Inferior parietal cortex (tissue), 1 donor: ENCODE data around the gene ACTR2.
"Not testable (repeated sequence)": the region's sequence is repeated elsewhere in the genome, so short reads cannot be mapped to it uniquely, and the experiment has no call there.

Experiments
- DNase-seq: peaks from one replicate; pipeline ENCODE4 v3.0.0-alpha.2; 2016; ENCODE audit errors: extremely low spot score

Gene ACTR2

DNA sequence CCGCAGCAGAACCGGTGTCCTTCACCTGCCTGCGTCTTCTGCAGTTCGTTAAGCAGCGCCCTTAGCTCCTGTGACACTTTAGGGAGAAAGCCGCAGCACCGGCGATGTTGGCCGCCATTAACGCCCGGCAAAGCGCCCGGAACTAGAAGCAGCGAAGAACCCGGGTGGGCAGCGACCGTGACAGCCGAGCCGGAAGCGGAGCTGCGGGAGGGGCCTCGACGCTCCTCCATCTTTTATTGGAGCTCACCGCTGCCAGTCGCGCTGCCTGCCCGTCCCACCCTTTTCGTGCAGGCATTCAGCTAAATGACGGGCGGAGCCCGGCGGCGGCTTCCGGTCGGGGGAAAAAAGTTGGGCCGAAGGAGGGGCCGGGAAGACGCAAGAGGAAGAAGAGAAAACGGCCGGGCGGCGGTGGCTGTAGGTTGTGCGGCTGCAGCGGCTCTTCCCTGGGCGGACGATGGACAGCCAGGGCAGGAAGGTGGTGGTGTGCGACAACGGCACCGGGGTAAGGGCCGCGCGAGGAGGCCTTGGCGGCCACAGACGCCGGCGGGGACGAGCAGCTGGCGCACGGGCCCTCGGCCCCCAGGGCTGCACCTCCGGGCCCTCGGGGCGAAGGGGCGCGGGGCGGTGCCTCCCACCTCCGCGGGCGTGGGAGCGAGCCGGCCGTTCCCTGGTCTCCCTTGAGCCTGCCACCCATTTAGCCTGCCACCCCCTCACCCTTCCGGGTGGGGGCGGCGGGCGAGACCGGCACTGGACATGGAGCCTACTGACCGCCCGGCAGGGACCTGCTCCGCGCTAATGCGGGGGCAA lies at the start of gene ACTR2:
Gene ACTR2, plus strand, starts transcription at position 376 of the 807 bp plus-strand sequence. Its CDS starts 79 bp downstream, at position 455.
- peak; percentile 93 for DNase-seq

DNA sequence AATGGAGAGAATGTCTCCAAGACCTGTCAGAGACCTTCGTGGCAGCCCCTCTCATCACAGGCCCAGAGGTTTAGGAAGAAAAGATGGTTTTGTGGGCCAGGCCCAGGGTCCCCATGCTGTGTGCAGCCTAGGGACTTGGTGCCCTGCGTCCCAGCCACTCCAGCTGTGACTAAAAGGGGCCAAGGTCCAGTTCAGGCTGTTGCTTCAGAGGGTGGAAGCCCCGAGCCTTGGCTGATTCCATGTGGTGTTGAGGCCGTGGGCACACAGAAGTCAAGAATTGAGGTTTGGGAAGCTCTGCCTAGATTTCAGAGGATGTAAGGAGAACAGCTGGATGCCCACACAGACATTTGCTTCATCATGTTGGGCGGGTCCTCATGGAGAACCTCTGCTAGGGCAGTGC lies 45.1 kb upstream of the ACTR2 start:
- DNase-seq = no peak

GRCh38 chr2:65183406-65183805 lies 44.2 kb upstream of the ACTR2 start:
- not testable (repeated sequence) for DNase-seq

DNA sequence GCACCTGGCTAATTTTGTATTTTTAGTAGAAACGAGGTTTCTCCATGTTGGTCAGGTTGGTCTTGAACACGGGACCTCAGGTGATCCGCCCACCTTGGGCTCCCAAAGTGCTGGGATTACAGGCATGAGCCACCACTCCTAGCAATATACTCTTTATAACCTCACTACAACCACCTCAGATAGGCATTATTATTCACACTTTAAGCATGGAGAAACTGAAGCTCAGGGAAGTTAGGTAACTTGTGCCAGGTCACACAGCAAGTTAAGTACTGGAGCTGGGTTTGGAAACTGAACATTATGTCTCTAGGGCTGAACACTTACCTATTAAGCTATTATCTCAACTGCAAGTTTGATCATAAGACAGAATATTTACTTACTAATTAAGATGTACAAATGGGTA lies 42.6 kb upstream of the ACTR2 start:
- no peak for DNase-seq

DNA sequence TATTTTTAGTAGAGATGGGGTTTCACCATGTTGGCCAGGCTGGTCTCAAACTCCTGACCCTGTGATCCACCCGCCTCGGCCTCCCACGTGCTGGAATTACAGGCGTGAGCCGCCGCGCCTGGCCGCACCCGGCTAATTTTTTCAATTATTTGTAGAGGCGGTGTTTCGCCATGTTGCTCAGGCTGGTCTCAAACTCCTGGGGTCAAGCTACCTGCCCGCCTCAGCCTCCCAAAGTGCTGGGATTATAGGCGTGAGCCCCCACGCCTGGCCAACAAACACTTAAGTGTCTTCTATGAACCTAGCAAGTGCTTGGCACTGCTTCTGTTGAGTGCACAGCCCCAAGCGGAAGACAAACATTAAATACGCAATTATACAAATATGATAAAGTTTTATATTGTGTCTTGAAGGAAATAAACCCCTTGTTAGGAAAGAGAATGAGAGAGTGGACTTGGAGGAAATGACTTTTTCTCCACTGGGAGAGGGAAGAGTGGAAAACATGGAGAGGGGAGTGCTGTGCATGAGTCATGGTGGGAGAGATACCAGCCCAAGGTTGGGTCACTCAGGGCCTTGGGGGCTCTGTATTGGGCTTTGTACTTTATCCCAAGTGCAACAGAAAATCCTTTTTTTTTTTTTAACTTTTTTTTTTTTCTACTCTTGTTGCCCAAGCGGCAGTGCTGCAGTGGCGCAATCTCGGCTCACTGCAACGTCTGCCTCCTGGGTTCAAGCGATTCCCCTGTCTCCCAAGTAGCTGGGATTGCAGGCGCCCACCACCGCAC lies 41.4 kb upstream of the ACTR2 start:
- no peak for DNase-seq

DNA sequence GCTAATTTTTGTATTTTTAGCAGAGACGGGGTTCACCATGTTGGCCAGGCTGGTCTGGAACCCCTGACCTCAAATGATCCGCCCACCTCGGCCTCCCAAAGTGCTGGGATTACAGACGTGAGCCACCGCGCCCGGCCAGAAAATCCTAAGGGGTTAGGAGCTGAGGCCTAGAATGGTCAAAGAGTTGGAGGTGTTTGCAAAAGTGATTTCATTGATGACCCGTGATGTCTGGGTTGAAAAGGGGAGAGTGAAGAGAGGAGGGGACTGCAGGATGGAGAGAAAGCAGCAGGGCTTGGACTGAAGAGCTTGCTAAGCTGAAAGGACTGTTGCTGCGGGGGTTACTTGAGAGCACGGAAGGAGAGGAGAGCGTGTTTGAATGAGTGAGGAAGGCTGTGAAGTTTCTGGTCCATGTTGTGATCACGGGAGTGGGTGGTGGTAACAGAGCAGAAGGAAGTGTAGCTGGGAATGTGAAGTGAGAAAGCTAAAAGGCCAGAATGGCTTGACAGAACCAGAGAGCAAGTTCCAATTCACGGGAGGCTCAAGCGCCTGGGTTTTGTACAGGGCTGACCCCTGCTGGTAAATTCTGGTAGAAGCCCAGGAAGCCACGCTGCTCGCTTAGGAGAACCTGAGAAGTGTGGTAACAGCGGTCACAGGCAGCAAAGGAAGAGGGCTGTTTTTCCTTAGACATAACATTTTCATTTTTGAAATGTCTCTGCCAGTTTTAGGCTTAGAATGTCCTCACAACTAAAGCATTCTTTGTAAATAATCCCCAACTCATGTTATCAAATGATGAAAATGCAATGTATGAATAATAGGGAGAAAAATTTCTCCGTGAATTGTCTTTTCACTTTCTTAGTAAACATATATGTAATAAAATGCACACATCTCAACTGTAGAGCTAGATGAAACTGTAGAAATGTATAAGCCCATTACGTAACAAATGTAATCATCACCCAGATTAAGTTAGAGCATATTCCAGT lies 40.5 kb upstream of the ACTR2 start:
- DNase-seq = peak; percentile 88

DNA sequence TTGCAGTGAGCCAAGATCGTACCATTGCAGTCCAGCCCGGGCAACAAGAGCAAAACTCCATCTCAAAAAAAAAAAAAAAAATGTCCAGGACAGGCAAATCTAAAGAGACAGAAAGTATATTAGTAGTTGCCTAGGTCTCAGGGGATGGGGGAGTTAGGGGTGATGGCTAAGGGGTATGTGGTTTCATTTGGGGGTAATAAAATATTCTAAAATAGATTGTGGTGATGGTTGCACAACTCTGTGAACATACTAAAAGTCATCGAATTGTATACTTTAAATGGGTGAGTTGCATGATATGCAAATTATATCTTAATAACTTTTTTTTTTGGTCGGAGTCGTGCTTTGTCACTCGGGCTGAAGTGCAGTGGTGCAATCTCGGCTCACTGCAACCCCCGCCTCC lies 34.2 kb upstream of the ACTR2 start:
- no peak for DNase-seq

DNA sequence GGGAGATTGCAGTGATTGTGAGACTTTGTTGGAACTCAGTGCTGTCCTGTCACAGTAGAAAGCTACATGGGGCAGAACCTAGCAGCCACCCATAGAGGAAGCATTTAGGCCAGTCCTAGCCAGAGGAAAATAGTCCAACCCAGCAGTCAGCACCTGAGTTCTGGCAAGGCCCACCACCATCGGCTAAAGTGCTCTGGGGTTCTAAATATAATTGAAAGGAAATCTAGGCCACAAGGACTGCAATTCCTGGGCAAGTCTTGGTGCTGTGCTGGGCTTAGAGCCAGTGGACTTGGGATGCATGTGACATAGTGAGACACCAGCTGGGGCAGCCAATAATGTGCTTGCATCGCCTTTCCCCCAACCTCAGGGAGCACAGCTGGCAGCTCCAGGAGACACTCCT lies 28.9 kb upstream of the ACTR2 start:
- DNase-seq = peak; percentile 17

DNA sequence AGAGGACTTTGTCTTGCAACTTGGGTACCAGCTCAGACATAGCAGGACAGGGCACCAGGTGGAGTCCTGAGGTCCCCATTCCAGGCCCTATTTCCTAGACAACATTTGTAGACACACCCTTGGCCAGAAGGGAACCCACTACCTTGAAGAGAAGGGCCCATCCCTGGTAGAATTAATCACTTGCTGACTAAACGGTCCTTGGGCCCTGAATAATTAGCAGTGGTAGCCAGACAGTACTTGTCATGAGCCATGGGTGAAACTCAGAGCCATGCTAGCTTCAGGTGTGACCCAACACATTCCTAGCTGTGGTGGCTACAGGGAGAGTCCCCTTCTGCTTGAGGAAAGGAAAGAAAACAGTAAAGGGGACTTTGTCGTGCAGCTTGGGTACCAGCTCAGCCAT lies 28.5 kb upstream of the ACTR2 start:
- no peak for DNase-seq

DNA sequence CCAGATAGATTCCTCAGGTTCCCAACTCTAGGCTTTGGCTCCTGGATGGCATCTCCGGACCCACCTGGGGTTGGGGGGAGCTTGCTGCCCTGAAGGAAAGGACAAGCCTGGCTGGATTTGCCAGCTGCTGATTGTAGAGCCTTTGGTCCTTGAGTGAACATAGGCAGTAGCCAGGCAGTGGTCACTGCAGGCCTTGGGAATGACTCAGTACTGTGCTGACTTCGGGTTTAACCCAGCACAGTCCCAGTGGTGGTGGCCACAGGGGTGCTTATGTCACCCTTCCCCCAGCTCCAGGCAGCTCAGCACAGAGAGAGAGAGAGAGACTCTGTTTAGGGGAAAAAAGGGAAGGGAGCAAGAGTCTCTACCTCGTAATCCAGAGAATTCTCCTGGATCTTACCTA lies 27.7 kb upstream of the ACTR2 start:
- no peak for DNase-seq

DNA sequence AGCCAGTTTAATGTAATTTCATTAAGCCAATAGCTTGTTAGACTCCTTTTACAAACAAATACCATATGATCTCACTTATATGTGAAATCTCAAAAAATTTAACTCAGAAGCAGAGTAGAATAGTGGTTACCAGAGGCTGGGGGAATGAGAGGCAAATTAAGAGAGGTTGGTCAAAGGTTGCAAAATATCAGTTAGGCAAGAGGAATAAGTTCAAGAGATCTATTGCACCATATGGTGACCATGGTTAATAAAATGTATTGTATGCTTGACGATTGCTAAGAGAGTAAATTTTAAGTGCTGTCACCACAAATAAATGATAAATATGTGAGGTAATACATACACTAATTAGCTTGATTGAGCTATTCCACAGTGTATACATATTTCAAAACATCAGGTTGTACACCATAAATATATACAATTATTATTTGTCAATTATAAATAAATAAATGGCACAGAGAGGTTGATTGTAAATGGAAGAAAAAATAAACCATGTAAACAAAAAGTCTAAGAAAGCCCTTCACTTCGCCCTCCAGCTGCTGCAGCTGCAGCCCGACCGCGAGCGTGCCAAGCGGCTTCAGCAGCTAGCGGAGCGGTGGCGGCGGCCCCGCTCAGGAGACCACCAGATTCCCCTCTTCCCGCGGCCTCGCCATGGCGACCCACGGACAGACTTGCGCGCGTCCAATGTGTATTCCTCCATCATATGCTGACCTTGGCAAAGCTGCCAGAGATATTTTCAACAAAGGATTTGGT lies 23.0 kb upstream of the ACTR2 start:
- no peak for DNase-seq

DNA sequence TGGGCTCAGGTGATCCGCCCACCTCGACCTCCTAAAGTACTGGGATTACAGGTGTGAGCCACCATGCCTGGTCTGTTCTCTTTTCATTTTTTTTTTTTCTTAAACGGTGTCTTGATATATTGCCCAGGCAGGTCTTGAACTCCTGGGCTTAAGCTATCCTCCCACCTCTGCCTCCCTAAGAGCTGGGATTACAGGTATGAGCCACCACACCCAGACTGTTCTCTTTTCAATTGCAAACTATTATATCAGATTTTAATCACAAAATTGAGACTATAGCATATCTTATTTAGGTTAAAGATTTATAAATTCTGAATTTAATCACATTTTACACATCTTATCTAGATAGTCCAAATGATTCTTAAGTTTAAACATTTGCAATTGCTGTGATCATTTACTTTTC lies 15.5 kb upstream of the ACTR2 start:
- DNase-seq = no peak

DNA sequence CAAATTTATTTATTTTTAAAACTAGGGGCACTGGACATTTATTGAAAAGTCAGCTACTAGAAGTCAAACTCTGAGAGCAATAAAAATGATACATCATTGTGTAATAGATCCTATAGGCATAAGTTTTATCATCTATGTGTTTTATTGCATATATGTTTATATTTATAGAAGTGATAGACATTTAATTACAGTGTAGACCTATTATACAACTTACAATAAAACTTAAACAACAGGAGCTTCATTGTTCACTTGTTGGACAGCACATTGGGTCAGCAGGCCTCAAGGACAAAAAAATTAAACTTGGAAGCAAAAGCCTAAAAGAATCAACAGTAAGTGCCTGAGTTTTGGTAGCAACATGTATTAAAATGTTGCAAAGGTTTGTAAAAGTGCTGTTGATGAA lies 15.0 kb upstream of the ACTR2 start:
- DNase-seq = no peak

- no peak for DNase-seq
Measured at GRCh38 chr2:65213035-65213434, 14.6 kb upstream of the ACTR2 start.

DNA sequence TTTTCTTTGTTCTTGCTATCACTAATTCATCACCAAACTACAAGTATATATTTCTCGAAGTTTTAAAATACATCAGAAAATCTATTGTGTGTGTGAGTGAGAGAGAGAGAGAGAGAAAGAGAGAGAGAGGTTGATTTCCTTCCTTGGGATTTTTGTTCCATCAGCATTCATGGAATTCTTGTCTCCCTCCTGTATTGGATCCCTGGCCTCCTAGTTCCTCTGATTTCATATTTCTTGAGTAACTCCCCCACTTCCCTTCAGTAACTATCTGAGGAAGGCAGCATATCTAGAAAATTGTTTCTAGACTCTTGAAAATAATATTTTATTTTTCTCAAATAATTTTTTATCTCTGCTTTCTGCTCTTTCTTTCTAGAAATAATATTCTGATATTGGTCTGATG lies 13.3 kb upstream of the ACTR2 start:
- no peak for DNase-seq

- DNase-seq = no peak
Measured at GRCh38 chr2:65214843-65215242, 12.8 kb upstream of the ACTR2 start.

DNA sequence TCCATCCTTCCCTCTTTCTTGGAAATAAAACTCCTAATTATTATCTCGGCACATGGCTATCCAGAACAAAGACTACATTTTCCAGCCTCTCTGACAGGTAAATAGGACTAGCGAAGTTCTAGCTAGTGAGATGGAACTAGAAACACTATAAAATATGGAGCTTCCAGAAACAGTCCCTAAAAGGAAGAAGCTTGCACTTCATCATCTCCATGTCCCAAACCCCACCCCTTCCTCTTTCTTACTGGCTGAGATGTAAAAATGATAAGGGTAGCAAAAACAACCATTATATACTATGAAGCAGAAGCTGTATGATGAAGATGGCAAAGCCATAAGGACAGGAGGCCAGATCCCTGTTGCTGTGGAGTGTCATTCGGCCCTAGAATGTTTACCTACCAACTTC lies 11.7 kb upstream of the ACTR2 start:
- DNase-seq = no peak

DNA sequence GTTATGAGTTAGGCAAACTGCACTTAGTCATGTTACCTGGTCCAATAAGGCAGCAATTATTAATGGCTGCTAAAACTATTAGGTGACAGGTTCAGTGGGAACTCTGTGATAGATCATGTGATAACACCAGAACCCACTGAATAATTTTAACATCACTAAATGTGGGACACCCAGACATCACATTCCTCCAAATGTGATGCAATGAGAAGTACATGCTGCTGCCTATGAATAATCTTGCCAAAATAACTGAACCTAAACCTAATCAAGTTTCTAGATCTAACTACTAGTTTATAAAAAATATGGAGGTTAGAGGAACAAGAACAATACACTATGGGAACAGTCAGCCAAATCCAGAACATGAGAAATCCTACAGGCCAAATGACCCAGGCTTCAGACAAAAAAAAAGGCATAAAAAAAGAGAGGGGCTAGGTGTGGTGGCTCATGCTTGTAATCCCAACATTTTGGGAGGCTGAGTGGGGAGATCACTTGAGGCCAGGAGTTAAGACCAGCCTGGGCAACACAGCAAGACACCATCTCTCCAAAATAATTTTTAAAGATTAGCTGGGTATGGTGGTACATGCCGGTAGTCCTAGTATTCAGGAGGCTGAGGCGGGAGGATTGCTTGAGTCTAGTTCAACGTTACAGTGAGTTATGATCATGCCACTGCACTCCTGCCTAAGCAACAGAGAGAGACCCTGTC lies 7.0 kb upstream of the ACTR2 start:
- no peak for DNase-seq

GRCh38 chr2:65221275-65221674 lies 6.4 kb upstream of the ACTR2 start:
- not testable (repeated sequence) for DNase-seq

DNA sequence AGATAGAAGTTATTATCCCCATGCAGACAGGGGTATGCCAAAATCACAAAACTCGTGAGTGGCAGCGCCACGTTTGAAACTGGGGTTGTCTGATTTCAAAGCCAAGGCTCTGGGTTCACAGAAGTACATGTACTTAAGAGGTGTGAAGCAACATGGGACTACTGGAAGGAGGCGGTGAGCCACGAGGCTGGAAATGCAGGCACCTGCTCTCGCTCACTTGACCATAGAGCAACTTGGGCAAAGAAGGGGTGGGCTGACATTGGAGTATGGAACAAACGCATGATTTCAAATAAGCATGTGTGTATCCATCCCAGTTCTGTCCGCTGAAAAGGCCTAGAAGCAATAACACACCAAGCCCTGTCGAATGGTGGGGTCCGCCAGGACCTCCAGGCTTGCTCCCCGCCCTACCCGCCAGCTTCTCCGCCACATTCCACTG lies 593 bp upstream of the ACTR2 start:
- DNase-seq = no peak
